ENCODE measurements around the gene CDKN1A. TPM values are rescaled to one million over a fixed set of nuclear protein-coding genes. Genes with fewer than 3 reads are reported as not detected.

CDKN1A gene
- total and polyA plus RNA-seq, 9 of the 15 experiments (the other 6 are each of a cell fraction or from before 2014, with no cell fraction given) = 0.25 to 8.1 (median 5.1) TPM

- TF ChIP-seq BRD9 (IDR thresholded peaks at IDR 0.05; ENCODE audit: low read depth, partially characterized antibody) = no peak
- no peak for TF ChIP-seq ZNF384 (IDR thresholded peaks at IDR 0.05; ENCODE audit: low read depth, low read length)
- no peak for TF ChIP-seq TBL1XR1 (IDR thresholded peaks at IDR 0.05; ENCODE audit: low read length in 2 of 2)
- TF ChIP-seq TOE1 (IDR thresholded peaks at IDR 0.05; ENCODE audit: borderline replicate concordance) = no peak
- TF ChIP-seq TOE1 (CRISPR knock-in tag; IDR thresholded peaks at IDR 0.05; ENCODE audit: borderline replicate concordance, low read depth) = no peak
- 0 out of 6 replicates have a peak, but pooled peaks of 1 of the 3 experiments have one; percentile 5 for TF ChIP-seq CTCF (IDR thresholded peaks at IDR 0.05 in 2 of 3, conservative IDR thresholded peaks at IDR 0.05 in 1 of 3; ENCODE audit: insufficient read depth in 2 of 3, low read depth in 1 of 3, low read length in 3 of 3)
- TF ChIP-seq JUND (IDR thresholded peaks at IDR 0.05; ENCODE audit: borderline replicate concordance, low read depth, low read length) = peak; percentile 25; the same call in 1 of the 2 replicates
- TF ChIP-seq JUND (tag; IDR thresholded peaks at IDR 0.05; ENCODE audit: borderline replicate concordance, low read depth, low read length) = no peak
- 0 out of 2 replicates have a peak, but pooled peaks have one; percentile 15 for TF ChIP-seq MYNN (IDR thresholded peaks at IDR 0.05)
- TF ChIP-seq MYNN (CRISPR knock-in tag; IDR thresholded peaks at IDR 0.05) = no peak
- no peak for TF ChIP-seq SAFB2 (IDR thresholded peaks at IDR 0.05; ENCODE audit: borderline replicate concordance, low read depth, low read length, severe bottlenecking)
- TF ChIP-seq CGGBP1 (CRISPR knock-in tag; IDR thresholded peaks at IDR 0.05) = no peak
- 0 out of 2 replicates have a peak, but pooled peaks have one; percentile 77 for TF ChIP-seq CTBP1 (IDR thresholded peaks at IDR 0.05; ENCODE audit: borderline replicate concordance)
- TF ChIP-seq ZNF561 (CRISPR knock-in tag; conservative IDR thresholded peaks at IDR 0.05) = no peak
- peak; percentile 77; the same call in 1 of the 2 replicates for TF ChIP-seq HDAC6 (IDR thresholded peaks at IDR 0.05; ENCODE audit: low read depth, low read length)
- 0 out of 4 replicates have a peak, but pooled peaks of 1 of the 2 experiments have one; percentile 67 for TF ChIP-seq TEAD1 (CRISPR knock-in tag; IDR thresholded peaks at IDR 0.05)
- TF ChIP-seq SAFB (IDR thresholded peaks at IDR 0.05; ENCODE audit: borderline replicate concordance, low read depth, low read length) = peak; percentile 99
- no peak for TF ChIP-seq JUNB (CRISPR knock-in tag; conservative IDR thresholded peaks at IDR 0.05)
- no peak; the same call in 1 of the 2 replicates for TF ChIP-seq LCOR (CRISPR knock-in tag; IDR thresholded peaks at IDR 0.05)
- TF ChIP-seq HNRNPK (IDR thresholded peaks at IDR 0.05; ENCODE audit: low read depth, low read length, poor library complexity, severe bottlenecking) = peak; percentile 93
- no peak for TF ChIP-seq SREBF1 (IDR thresholded peaks at IDR 0.05; ENCODE audit: borderline replicate concordance, low read depth, low read length)
- no peak for TF ChIP-seq ZNF445 (CRISPR knock-in tag; IDR thresholded peaks at IDR 0.05; ENCODE audit: low read depth)
- no peak for TF ChIP-seq ETV5 (CRISPR knock-in tag; IDR thresholded peaks at IDR 0.05; ENCODE audit: low read depth)
- TF ChIP-seq KLF6 (CRISPR knock-in tag; IDR thresholded peaks at IDR 0.05; ENCODE audit: borderline replicate concordance) = no peak
- TF ChIP-seq TFE3 (CRISPR knock-in tag; IDR thresholded peaks at IDR 0.05) = no peak
- no peak for TF ChIP-seq LEF1 (IDR thresholded peaks at IDR 0.05)
Observed at GRCh38 chr6:36678488-36679042, at the start of gene CDKN1A (continued).

Data from K562 (cell line).